ENCODE measurements around the gene WIPF3.
A peak's percentile ranks its signal among the peaks of the same experiment; 100 is the strongest.

The WIPF3 gene

GRCh38 chr7:29871787-29872398 is 65.6 kb downstream of the WIPF3 start:
- Histone ChIP-seq H4K12ac (ENCODE audit: low read depth, low read length) (no peak overlapping the region), H2BK120ac (ENCODE audit: insufficient read depth, low read length, poor library complexity) (no peak overlapping the region), H3K4ac (ENCODE audit: low read depth, low read length) (no peak overlapping the region), H3K79me1 (ENCODE audit: low read length) (no peaks in the 10 kb centered on the region), H3K14ac (ENCODE audit: low read length) (no peak overlapping the region), H3K9ac (ENCODE audit: low read length) (no peak overlapping the region), H2AK5ac (ENCODE audit: low read length) (no peak overlapping the region), H3K4me2 (ENCODE audit: low read length) (no peak overlapping the region), H3K36me3 (ENCODE audit: control insufficient read depth in 1 of 2, insufficient read depth in 2 of 2, low read length in 2 of 2) (no peaks in the 10 kb centered on the region), H3K79me2 (ENCODE audit: control insufficient read depth, insufficient read depth, low read length, poor library complexity) (no peaks in the 10 kb centered on the region), H3K4me3 (ENCODE audit: low read depth, low read length) (no peak overlapping the region), H2BK12ac (ENCODE audit: low read length) (no peak overlapping the region), H3K4me1 (ENCODE audit: control insufficient read depth in 1 of 2, insufficient read depth in 2 of 2, low read length in 2 of 2) (no peaks in the 10 kb centered on the region), H3K18ac (ENCODE audit: low read length) (no peak overlapping the region), H2AFZ (ENCODE audit: insufficient read depth, low read length, poor library complexity) (no peak overlapping the region), H2BK5ac (ENCODE audit: low read depth, low read length, poor library complexity) (no peak overlapping the region), H3K27me3 (ENCODE audit: insufficient read depth, low read length) (no peaks in the 10 kb centered on the region), H4K91ac (ENCODE audit: low read depth, low read length) (no peak overlapping the region), H3K23ac (ENCODE audit: low read length) (no peak overlapping the region), H4K8ac (ENCODE audit: low read depth, low read length) (no peak overlapping the region), H3K27ac (ENCODE audit: low read depth, low read length) (no peak overlapping the region), H3K9me3 (ENCODE audit: insufficient read depth, low read depth, low read length) (no peaks in the 10 kb centered on the region)
- peak; percentile 72 to 95 for DNase-seq
- no CpG with 5 or more reads among the region's 5 CpGs for WGBS (ENCODE audit: extremely low coverage, insufficient coverage, insufficient read length)

DNA sequence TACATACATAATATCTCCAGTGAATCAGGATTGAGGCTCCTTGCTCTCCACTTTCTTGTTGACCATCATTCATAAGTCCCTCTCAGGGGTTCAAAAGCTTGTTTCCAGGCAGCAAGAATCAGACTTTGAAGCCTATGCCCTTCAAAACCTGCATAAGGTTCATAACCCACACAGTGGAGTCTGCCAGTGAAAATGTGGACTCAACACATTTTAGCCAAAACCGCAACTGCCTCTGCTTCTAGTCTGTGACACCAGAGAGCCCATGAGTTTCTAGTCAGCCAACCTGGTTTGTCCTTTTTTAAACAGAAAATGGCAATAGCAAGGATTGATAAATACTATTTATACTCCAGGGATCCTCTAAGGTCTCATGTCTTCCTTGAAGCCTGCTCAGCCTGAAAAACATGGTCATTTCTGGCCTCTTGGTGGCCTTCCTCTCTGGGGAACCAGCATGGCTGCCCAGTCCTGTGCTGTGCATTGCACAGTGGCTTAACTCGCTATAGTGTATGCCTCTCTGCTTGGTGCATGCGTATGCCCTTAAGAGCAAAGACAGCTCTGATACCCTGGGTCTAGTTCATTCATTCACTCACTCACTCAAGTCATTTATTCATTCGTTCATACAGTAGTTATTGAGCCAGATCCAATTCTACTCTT is 67.5 kb downstream of the WIPF3 start:
- DNase-seq, result peak in 1 of 2 donors; percentile 20
- Histone ChIP-seq H3K4me2 (ENCODE audit: low read length) (no peak overlapping the region), H3K4me3 (ENCODE audit: low read depth, low read length) (no peak overlapping the region), H3K27me3 (ENCODE audit: insufficient read depth, low read length) (no peaks in the 10 kb centered on the region), H3K9ac (ENCODE audit: low read length) (no peak overlapping the region), H2BK5ac (ENCODE audit: low read depth, low read length, poor library complexity) (no peak overlapping the region), H3K23ac (ENCODE audit: low read length) (no peak overlapping the region), H4K91ac (ENCODE audit: low read depth, low read length) (no peak overlapping the region), H2AFZ (ENCODE audit: insufficient read depth, low read length, poor library complexity) (no peak overlapping the region), H3K18ac (ENCODE audit: low read length) (no peak overlapping the region), H3K9me3 (ENCODE audit: insufficient read depth, low read depth, low read length) (no peaks in the 10 kb centered on the region), H3K79me2 (ENCODE audit: control insufficient read depth, insufficient read depth, low read length, poor library complexity) (no peaks in the 10 kb centered on the region), H2BK12ac (ENCODE audit: low read length) (no peak overlapping the region), H3K27ac (ENCODE audit: low read depth, low read length) (no peak overlapping the region), H3K4me1 (ENCODE audit: control insufficient read depth in 1 of 2, insufficient read depth in 2 of 2, low read length in 2 of 2) (no peaks in the 10 kb centered on the region), H3K79me1 (ENCODE audit: low read length) (no peaks in the 10 kb centered on the region), H2BK120ac (ENCODE audit: insufficient read depth, low read length, poor library complexity) (no peak overlapping the region), H4K12ac (ENCODE audit: low read depth, low read length) (no peak overlapping the region), H2AK5ac (ENCODE audit: low read length) (no peak overlapping the region), H3K14ac (ENCODE audit: low read length) (no peak overlapping the region), H3K4ac (ENCODE audit: low read depth, low read length) (no peak overlapping the region), H3K36me3 (ENCODE audit: control insufficient read depth in 1 of 2, insufficient read depth in 2 of 2, low read length in 2 of 2) (no peaks in the 10 kb centered on the region), H4K8ac (ENCODE audit: low read depth, low read length) (no peak overlapping the region)
- WGBS (ENCODE audit: extremely low coverage, insufficient coverage, insufficient read length), result no CpG with 5 or more reads among the region's 4 CpGs

DNA sequence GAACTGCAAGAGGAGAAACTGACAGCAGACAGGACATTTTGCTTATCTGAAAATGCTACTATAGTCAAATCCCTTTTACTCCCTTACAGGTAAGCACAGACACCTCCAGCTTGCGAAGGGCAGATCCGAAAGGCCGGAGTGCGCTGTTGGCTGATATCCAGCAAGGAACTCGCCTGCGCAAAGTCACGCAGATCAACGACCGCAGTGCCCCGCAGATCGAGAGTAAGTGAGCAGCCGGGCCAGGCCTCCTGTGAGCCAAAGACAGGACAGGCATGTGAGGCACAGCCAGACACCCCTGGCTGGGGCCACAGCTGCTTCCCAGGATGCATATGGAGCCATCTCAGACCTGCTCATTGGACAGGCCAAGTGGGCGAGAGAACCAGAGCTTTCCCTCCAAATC is 69.4 kb downstream of the WIPF3 start:
- DNase-seq, result no peak
- Histone ChIP-seq H2BK120ac (ENCODE audit: insufficient read depth, low read length, poor library complexity) (no peak overlapping the region), H3K18ac (ENCODE audit: low read length) (no peak overlapping the region), H3K23ac (ENCODE audit: low read length) (no peak overlapping the region), H4K8ac (ENCODE audit: low read depth, low read length) (no peak overlapping the region), H2AK5ac (ENCODE audit: low read length) (no peak overlapping the region), H3K79me2 (ENCODE audit: control insufficient read depth, insufficient read depth, low read length, poor library complexity) (no peaks in the 10 kb centered on the region), H2AFZ (ENCODE audit: insufficient read depth, low read length, poor library complexity) (no peak overlapping the region), H3K14ac (ENCODE audit: low read length) (no peak overlapping the region), H3K9me3 (ENCODE audit: insufficient read depth, low read depth, low read length) (peaks cover under 1% of the 10 kb centered on the region), H2BK12ac (ENCODE audit: low read length) (no peak overlapping the region), H4K12ac (ENCODE audit: low read depth, low read length) (no peak overlapping the region), H3K4me3 (ENCODE audit: low read depth, low read length) (no peak overlapping the region), H3K27ac (ENCODE audit: low read depth, low read length) (no peak overlapping the region), H3K79me1 (ENCODE audit: low read length) (no peaks in the 10 kb centered on the region), H3K4me2 (ENCODE audit: low read length) (no peak overlapping the region), H3K9ac (ENCODE audit: low read length) (no peak overlapping the region), H3K4me1 (ENCODE audit: control insufficient read depth in 1 of 2, insufficient read depth in 2 of 2, low read length in 2 of 2) (no peaks in the 10 kb centered on the region), H3K27me3 (ENCODE audit: insufficient read depth, low read length) (no peaks in the 10 kb centered on the region), H2BK5ac (ENCODE audit: low read depth, low read length, poor library complexity) (no peak overlapping the region), H4K91ac (ENCODE audit: low read depth, low read length) (no peak overlapping the region), H3K4ac (ENCODE audit: low read depth, low read length) (no peak overlapping the region), H3K36me3 (ENCODE audit: control insufficient read depth in 1 of 2, insufficient read depth in 2 of 2, low read length in 2 of 2) (no peaks in the 10 kb centered on the region)
- WGBS (ENCODE audit: extremely low coverage, insufficient coverage, insufficient read length), result no CpG with 5 or more reads among the region's 13 CpGs

- H3K4me1 ChIP-seq (ENCODE audit: control insufficient read depth in 1 of 2, insufficient read depth in 2 of 2, low read length in 2 of 2), result no peaks in the 10 kb centered on the region
- H3K27me3 ChIP-seq (ENCODE audit: insufficient read depth, low read length), result no peaks in the 10 kb centered on the region
- H4K12ac ChIP-seq (ENCODE audit: low read depth, low read length), result no peak overlapping the region
- H3K9ac ChIP-seq (ENCODE audit: low read length), result no peak overlapping the region
- H3K9me3 ChIP-seq (ENCODE audit: insufficient read depth, low read depth, low read length), result peaks cover 2% of the 10 kb centered on the region
- H3K23ac ChIP-seq (ENCODE audit: low read length), result no peak overlapping the region
- no peak overlapping the region for H2BK120ac ChIP-seq (ENCODE audit: insufficient read depth, low read length, poor library complexity)
- no peak overlapping the region for H3K4me3 ChIP-seq (ENCODE audit: low read depth, low read length)
- no peak overlapping the region for H2BK5ac ChIP-seq (ENCODE audit: low read depth, low read length, poor library complexity)
- peak in 1 of 2 donors; percentile 73 for DNase-seq
- no CpG with 5 or more reads among the region's 3 CpGs for WGBS (ENCODE audit: extremely low coverage, insufficient coverage, insufficient read length)
- H4K8ac ChIP-seq (ENCODE audit: low read depth, low read length), result no peak overlapping the region
- H3K36me3 ChIP-seq (ENCODE audit: control insufficient read depth in 1 of 2, insufficient read depth in 2 of 2, low read length in 2 of 2), result no peaks in the 10 kb centered on the region
- H4K91ac ChIP-seq (ENCODE audit: low read depth, low read length), result no peak overlapping the region
- H2AFZ ChIP-seq (ENCODE audit: insufficient read depth, low read length, poor library complexity), result no peak overlapping the region
- no peak overlapping the region for H3K4me2 ChIP-seq (ENCODE audit: low read length)
- H3K27ac ChIP-seq (ENCODE audit: low read depth, low read length), result no peak overlapping the region
- no peak overlapping the region for H3K18ac ChIP-seq (ENCODE audit: low read length)
- no peak overlapping the region for H3K4ac ChIP-seq (ENCODE audit: low read depth, low read length)
- no peaks in the 10 kb centered on the region for H3K79me1 ChIP-seq (ENCODE audit: low read length)
- H2BK12ac ChIP-seq (ENCODE audit: low read length), result no peak overlapping the region
- no peaks in the 10 kb centered on the region for H3K79me2 ChIP-seq (ENCODE audit: control insufficient read depth, insufficient read depth, low read length, poor library complexity)
- no peak overlapping the region for H2AK5ac ChIP-seq (ENCODE audit: low read length)
- no peak overlapping the region for H3K14ac ChIP-seq (ENCODE audit: low read length)
These were observed 70.9 kb downstream of the WIPF3 start for GRCh38 chr7:29877196-29877595.
